ENCODE data around the gene GOLGA8S.
"Not testable (repeated sequence)": the region's sequence is repeated elsewhere in the genome, so short reads cannot be mapped to it uniquely, and the experiment has no call there.

The GOLGA8S gene

DNA sequence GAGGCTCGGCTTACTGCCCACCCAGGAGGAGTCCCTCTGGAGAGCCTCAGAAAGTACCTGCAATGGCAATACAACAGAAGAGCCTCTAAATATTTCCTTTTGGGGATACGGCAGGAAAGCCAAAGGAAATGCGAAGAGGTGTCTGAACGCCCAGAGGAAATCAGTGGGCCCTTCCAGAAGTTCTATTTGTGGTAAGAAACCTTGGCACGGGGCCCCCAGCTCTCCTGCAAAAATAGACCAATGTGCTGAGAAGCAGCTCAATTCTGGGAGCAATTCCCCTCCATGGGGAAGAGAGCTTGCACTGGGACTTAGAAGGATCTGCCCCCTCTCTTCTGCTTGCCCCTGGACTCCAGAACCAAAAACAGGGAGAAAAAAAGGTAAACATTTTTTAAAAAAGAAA is 44.7 kb downstream of the GOLGA8S start:
- not testable (repeated sequence) for DNase-seq

DNA sequence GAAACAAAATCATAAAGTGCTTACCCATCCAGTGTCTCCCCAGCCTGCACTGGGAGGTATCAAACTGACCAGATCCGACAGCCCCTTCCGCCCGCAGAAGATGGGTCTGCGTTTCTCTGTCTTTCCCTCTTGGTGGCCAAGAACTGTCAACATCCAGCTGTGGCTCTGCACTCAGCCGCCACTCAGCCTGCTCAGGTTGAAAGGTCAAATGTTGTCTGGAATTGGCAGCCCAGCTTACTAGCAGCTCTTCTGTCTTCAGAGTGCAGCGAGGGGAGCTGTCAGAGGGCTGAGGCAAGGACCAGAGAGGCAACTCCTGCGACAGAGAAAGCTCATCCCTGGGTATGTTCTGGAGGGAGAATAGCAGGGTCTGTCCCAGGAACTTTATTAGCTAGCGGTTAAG is 47.1 kb downstream of the GOLGA8S start:
- no peak for DNase-seq

- DNase-seq, result no peak
Observed at GRCh38 chr15:23402140-23402539, 47.6 kb downstream of the GOLGA8S start.

- DNase-seq, result no peak
Observed at GRCh38 chr15:23402544-23402943, 48.0 kb downstream of the GOLGA8S start.

DNA sequence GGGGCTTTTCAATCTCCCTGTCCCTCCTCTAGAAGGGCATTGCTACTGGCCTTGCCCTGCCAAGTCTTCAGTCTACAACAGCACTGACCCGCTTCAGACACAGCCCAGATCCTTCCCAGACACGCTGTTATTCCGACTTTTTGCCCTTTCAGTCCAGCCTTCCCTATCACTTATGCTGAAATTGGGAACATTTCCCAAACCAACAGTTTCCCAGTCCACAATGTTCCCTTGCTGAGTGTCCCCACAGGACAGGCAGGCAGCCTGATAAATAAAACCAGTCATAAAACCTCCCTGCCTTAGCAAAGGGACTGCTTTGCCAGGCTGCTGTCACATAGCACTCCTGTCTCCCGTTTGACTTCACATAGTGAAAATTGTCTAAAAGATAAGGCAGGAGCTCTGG is 49.0 kb downstream of the GOLGA8S start:
- DNase-seq, result no peak

DNA sequence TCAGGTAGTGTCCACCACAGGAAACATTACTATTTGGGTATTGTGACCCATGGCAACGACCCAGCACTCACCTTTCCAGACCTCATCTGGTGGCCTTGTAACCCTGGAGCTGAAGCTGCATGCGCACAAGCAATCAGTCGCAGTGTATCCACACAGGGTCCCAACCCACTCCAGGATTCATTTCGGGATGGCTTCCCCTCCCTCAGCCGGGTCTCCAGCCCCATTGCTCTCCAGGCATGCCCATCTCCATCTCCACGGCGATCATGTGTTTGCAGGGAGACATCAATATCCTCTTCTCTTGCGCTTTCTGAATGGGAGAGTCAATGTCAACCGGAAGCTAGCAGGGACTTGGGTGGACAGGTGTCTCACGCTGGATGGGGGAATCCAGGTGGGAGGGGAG is 57.3 kb downstream of the GOLGA8S start:
- DNase-seq, result no peak

GRCh38 chr15:23412881-23413600 is 58.5 kb downstream of the GOLGA8S start:
- DNase-seq, result not testable (repeated sequence)

Measured in C1 segment of cervical spinal cord (tissue), 14 donors.